ENCODE results near the gene MYCBPAP. TPM values are rescaled to one million over a fixed set of nuclear protein-coding genes. Genes with fewer than 3 reads are reported as not detected.

Gene MYCBPAP
- polyA plus RNA-seq, 2 of the 4 experiments (the other 2 are of a cell fraction) = 0.93 to 2.5 TPM

- Histone ChIP-seq H3K4me3 (no peak overlapping the region), H3K4me2 (no peak overlapping the region), H3K4me1 (peaks cover 52% of the 10 kb centered on the region), H3K9me3 (no peaks in the 10 kb centered on the region), H3K27ac (no peak overlapping the region)
- DNase-seq (ENCODE audit: low read depth in 1 of 2, low spot score in 1 of 2) (no peak), FAIRE-seq (no peak), ATAC-seq (no peak)
- WGBS (ENCODE audit: missing lambda C conversion rate) = 91% methylated on average over 45 of the region's 45 CpGs
- POLR2A ChIA-PET = no interaction called here
- no peak for TF ChIP-seq KDM5A (IDR thresholded peaks at IDR 0.05)
- TF ChIP-seq ZSCAN20 (CRISPR knock-in tag; IDR thresholded peaks at IDR 0.05) = no peak
- no peak for TF ChIP-seq ESRRA (IDR thresholded peaks at IDR 0.05; ENCODE audit: borderline replicate concordance, low read length)
- no peak for TF ChIP-seq GATA3 (IDR thresholded peaks at IDR 0.05; ENCODE audit: borderline replicate concordance)
- TF ChIP-seq ELK1 (IDR thresholded peaks at IDR 0.05; ENCODE audit: low read depth, low read length) = no peak
- no peak for TF ChIP-seq HDAC2 (IDR thresholded peaks at IDR 0.05)
- CTCF ChIA-PET = interaction anchor here (0.8 to 23.7 kb wide), 8 partner anchors 10 to 315 kb away, joined by 3 to 753 read pairs (median 5); partner anchors contain the start of genes ANKRD40 and SPATA20
Measured at GRCh38 chr17:50536683-50537646, 28.7 kb downstream of the MYCBPAP start.

GRCh38 chr17:50537721-50538548 is 29.7 kb downstream of the MYCBPAP start:
- ChIA-PET CTCF (interaction anchor here (0.6 to 23.7 kb wide), 12 partner anchors 9 to 314 kb away, joined by 3 to 753 read pairs (median 4); partner anchors contain the start of genes ANKRD40 and SPATA20), POLR2A (interaction anchor here (0.6 kb wide), 1 partner anchor 182 kb away, joined by 3 read pairs; no protein-coding TSS in a partner anchor)
- no peak overlapping the region for H3K4me3 ChIP-seq
- H3K9me3 ChIP-seq = no peaks in the 10 kb centered on the region
- no peak for ATAC-seq
- WGBS (ENCODE audit: missing lambda C conversion rate) = 91% methylated on average over 19 of the region's 20 CpGs
- no peak overlapping the region for H3K4me2 ChIP-seq
- DNase-seq (ENCODE audit: low read depth in 1 of 2, low spot score in 1 of 2) = no peak
- no peak for TF ChIP-seq JUNB (IDR thresholded peaks at IDR 0.05)
- TF ChIP-seq JUN (IDR thresholded peaks at IDR 0.05) = no peak
- TF ChIP-seq CHD4 (IDR thresholded peaks at IDR 0.05; ENCODE audit: borderline replicate concordance) = no peak
- no peak for TF ChIP-seq POLR2AphosphoS2 (conservative IDR thresholded peaks at IDR 0.05; ENCODE audit: low read length)
- TF ChIP-seq ATOH8 (CRISPR knock-in tag; IDR thresholded peaks at IDR 0.05; ENCODE audit: low read depth) = no peak
- TF ChIP-seq HOXB5 (CRISPR knock-in tag; IDR thresholded peaks at IDR 0.05) = no peak
- TF ChIP-seq SMC3 (IDR thresholded peaks at IDR 0.05) = no peak
- TF ChIP-seq FOSB (CRISPR knock-in tag; IDR thresholded peaks at IDR 0.05) = no peak
- TF ChIP-seq SREBF2 (IDR thresholded peaks at IDR 0.05) = no peak
- TF ChIP-seq CTCF (IDR thresholded peaks at IDR 0.05) = no peak
- no peak overlapping the region for H3K27ac ChIP-seq
- H3K4me1 ChIP-seq = peaks cover 49% of the 10 kb centered on the region
- FAIRE-seq = no peak

Data from A549 (cell line).